ENCODE data around the gene MAP4K2. TPM values are rescaled to one million over a fixed set of nuclear protein-coding genes. Genes with fewer than 3 reads are reported as not detected.

The MAP4K2 gene
- total RNA-seq, 1 donor from 2014 or later = 25.8 TPM

DNA sequence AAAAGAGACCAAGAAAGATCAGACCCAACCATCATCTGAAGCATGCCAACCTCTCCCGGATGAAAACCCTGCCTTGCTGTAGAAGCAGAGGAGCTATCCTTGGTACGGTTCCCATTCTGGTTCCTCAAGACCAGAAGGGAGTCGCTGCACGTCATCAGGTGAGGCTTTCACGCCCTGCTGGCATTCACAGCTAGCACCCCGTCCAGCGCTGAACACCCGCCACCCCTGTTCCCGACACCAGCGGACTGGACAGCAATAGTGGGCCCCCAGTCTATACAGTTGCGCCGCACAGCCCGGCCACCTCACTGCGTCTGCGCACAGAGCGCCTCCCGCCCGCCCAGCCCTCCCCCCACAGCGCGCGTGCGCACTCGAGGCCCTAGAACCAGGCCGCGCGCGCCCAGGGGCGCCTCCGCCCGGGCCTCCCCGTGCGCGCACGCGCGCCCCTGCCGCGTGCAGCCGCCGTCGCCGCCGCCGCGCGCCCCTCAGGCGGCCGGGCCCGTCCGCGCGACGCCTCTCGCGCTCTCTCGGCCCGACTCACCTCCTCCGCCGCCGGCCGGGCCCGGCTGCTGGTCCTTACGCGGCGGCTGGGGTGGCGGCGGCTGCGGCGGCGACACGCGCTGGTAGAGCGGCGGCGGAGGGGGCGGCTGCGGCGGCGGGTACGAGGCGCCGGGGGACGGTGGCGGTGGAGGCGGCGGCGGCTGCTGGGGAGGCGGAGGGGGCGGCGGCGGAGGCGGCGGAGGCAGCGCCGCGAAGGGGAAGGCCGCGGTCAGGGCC is 25.4 kb downstream of the MAP4K2 start:
- Mint-ChIP-seq H3K36me3 (peaks cover 35% of the 10 kb centered on the region), H3K9me3 (no peaks in the 10 kb centered on the region), H3K27ac (peak overlapping the region; percentile 88), H3K4me3 (peak overlapping the region; percentile 79), H3K27me3 (ENCODE audit: low read depth) (no peaks in the 10 kb centered on the region), H3K4me1 (peaks cover 29% of the 10 kb centered on the region)
- TF ChIP-seq, protein P1, sequence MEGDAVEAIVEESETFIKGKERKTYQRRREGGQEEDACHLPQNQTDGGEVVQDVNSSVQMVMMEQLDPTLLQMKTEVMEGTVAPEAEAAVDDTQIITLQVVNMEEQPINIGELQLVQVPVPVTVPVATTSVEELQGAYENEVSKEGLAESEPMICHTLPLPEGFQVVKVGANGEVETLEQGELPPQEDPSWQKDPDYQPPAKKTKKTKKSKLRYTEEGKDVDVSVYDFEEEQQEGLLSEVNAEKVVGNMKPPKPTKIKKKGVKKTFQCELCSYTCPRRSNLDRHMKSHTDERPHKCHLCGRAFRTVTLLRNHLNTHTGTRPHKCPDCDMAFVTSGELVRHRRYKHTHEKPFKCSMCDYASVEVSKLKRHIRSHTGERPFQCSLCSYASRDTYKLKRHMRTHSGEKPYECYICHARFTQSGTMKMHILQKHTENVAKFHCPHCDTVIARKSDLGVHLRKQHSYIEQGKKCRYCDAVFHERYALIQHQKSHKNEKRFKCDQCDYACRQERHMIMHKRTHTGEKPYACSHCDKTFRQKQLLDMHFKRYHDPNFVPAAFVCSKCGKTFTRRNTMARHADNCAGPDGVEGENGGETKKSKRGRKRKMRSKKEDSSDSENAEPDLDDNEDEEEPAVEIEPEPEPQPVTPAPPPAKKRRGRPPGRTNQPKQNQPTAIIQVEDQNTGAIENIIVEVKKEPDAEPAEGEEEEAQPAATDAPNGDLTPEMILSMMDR (IDR thresholded peaks at IDR 0.05; ENCODE audit: unreplicated experiment) = no peak
- peak; percentile 82 to 84 for DNase-seq (ENCODE audit: low spot score in 2 of 2, unreplicated experiment in 2 of 2)

- Mint-ChIP-seq H3K27me3 (ENCODE audit: low read depth) (no peaks in the 10 kb centered on the region), H3K4me3 (peak overlapping the region; percentile 79), H3K4me1 (peaks cover 29% of the 10 kb centered on the region), H3K9me3 (no peaks in the 10 kb centered on the region), H3K27ac (peak overlapping the region; percentile 88), H3K36me3 (peaks cover 40% of the 10 kb centered on the region)
- TF ChIP-seq, protein P1 (IDR thresholded peaks at IDR 0.05; ENCODE audit: unreplicated experiment) = no peak
- DNase-seq (ENCODE audit: low spot score in 2 of 2, unreplicated experiment in 2 of 2) = no peak
Observed at GRCh38 chr11:64776875-64777274, 26.1 kb downstream of the MAP4K2 start.

DNA sequence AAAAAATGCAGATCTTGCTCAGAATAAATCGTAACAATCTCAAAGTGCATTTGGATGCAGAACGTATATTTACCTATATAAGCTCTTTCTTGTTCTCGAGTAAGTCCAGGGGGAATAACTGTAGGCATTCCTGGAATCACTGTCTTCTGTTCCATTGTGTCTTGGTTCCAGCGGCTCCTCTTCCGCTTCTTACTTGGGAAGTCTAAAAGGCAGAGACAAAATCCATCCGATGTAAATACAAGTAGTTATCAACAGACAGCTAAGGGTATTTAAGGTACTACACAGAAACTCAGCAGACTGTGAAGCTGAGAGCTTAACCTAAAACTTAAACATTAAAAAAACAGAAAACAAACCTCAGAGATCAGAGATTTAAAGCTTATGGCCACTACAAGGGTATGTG is 26.6 kb downstream of the MAP4K2 start:
- Mint-ChIP-seq H3K4me3 (peak overlapping the region; percentile 79), H3K4me1 (peaks cover 29% of the 10 kb centered on the region), H3K27ac (peak overlapping the region; percentile 88), H3K36me3 (peaks cover 44% of the 10 kb centered on the region), H3K27me3 (ENCODE audit: low read depth) (no peaks in the 10 kb centered on the region), H3K9me3 (no peaks in the 10 kb centered on the region)
- TF ChIP-seq, protein P1 (IDR thresholded peaks at IDR 0.05; ENCODE audit: unreplicated experiment) = no peak
- no peak for DNase-seq (ENCODE audit: low spot score in 2 of 2, unreplicated experiment in 2 of 2)

DNA sequence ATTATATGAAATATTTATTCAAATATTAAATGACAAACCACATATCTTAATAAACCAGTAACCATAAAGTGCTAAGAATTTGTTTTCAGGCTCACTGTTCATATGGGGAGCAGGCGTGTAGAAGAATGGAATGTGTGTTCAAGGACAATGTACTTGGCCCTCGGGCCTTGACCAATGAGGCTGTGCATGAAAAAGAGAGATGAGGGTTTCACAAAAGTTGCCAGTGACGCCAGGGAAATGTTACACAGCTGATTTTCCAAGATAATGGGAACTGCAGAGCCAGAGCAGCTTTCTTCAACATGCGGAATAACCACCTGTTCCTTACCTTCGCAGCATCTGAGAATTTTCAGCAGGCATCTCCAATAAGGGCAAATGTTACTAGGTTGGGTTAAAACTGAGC is 28.9 kb downstream of the MAP4K2 start:
- no peak for DNase-seq (ENCODE audit: low spot score in 2 of 2, unreplicated experiment in 2 of 2)
- Mint-ChIP-seq H3K27me3 (ENCODE audit: low read depth) (no peaks in the 10 kb centered on the region), H3K4me1 (peaks cover 24% of the 10 kb centered on the region), H3K36me3 (peaks cover 58% of the 10 kb centered on the region), H3K4me3 (no peak overlapping the region), H3K9me3 (no peaks in the 10 kb centered on the region), H3K27ac (no peak overlapping the region)
- TF ChIP-seq, protein P1 (IDR thresholded peaks at IDR 0.05; ENCODE audit: unreplicated experiment) = no peak

DNA sequence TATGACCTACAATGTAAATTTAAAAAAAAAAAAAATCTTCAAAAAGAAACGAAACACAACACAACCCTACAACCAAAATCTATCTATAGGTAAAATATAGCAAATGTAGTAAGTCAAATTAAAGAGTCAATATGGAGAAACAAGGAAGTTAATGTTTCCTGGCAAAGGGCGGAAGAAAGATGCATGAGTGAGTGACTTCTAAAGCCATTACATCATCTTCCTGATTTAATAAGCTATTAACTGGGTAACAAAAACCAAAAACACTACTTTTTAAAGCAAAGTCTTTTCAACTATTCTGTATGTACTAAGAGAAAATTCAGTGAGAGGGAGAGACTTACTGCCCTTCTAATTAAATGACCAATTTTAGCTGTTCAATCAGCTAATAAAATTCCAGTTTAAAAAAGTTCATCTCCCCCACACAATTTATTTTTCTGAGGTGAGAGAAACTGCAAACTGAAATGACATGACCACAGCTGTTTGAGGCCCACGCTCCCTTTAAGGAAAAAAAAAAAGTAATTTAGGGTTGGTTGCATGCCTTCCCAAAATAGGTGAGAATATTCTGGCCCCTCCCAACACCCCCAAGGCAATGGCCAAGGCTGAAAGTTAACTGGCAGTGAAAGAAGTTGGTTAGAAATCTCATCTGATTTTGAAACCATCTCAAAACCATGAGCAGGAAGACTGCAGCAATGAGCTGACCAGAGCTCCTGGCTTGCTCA is 30.6 kb downstream of the MAP4K2 start:
- TF ChIP-seq, protein P1 (IDR thresholded peaks at IDR 0.05; ENCODE audit: unreplicated experiment) = no peak
- no peak overlapping the region for H3K27ac Mint-ChIP-seq
- H3K36me3 Mint-ChIP-seq = peaks cover 70% of the 10 kb centered on the region
- H3K9me3 Mint-ChIP-seq = no peaks in the 10 kb centered on the region
- H3K4me1 Mint-ChIP-seq = peaks cover 21% of the 10 kb centered on the region
- H3K4me3 Mint-ChIP-seq = no peak overlapping the region
- DNase-seq (ENCODE audit: low spot score in 2 of 2, unreplicated experiment in 2 of 2) = no peak
- no peaks in the 10 kb centered on the region for H3K27me3 Mint-ChIP-seq (ENCODE audit: low read depth)

Data from mesothelial cell of epicardium (in vitro differentiated cells).